OCI-LY3 (cell line): ENCODE data around the gene COX5B.

ENCODE experiments used
- H2AFZ ChIP-seq: fragments of 200-600, 300-600 bp; shearing (Covaris generic); 2 replicates; pipeline ENCODE4 v1.6.0; 2014; ENCODE audit warnings: antibody characterized with exemption, low read depth, low read length
- H3K27ac ChIP-seq: fragments of 200-600, 300-600 bp; sonication (generic); 2 replicates; pipeline ENCODE4 v1.5.1; 2014; ENCODE audit warnings: mild to moderate bottlenecking, low read length, moderate library complexity, mixed read lengths
- H3K27me3 ChIP-seq: fragments of 200-600, 300-600 bp; sonication (generic); 2 replicates; pipeline ENCODE4 v1.6.1; 2014; ENCODE audit warnings: low read depth, low read length, mixed read lengths
- H3K36me3 ChIP-seq: fragments of 200-600, 300-600 bp; sonication (generic); replicated peaks from 2 replicates; pipeline ENCODE3; 2014; ENCODE audit warnings: low read depth, low read length, mixed read lengths
- H3K4me1 ChIP-seq: fragments of 300-600, 200-600 bp; sonication (generic); 2 replicates; pipeline ENCODE4 v1.6.1; 2014; ENCODE audit warnings: low read length, mixed read lengths
- H3K4me2 ChIP-seq: fragments of 200-600, 300-600 bp; sonication (generic); 2 replicates; pipeline ENCODE4 v1.6.1; 2014; ENCODE audit warnings: low read length, mixed read lengths
- H3K4me3 ChIP-seq: fragments of 300-600, 200-600 bp; sonication (generic); 2 replicates; pipeline ENCODE4 v1.5.1; 2014; ENCODE audit warnings: antibody characterized with exemption, mild to moderate bottlenecking, low read length, moderate library complexity
- H3K79me2 ChIP-seq: fragments of 300-600, 200-600 bp; shearing (Covaris generic); 2 replicates; pipeline ENCODE4 v1.6.1; 2014; ENCODE audit warnings: mild to moderate bottlenecking, low read length, mixed read lengths
- H3K9ac ChIP-seq: fragments of 300-600, 200-600 bp; shearing (Covaris generic); 2 replicates; pipeline ENCODE4 v1.6.0; 2014; ENCODE audit warnings: mild to moderate bottlenecking, low read length, moderate library complexity
- H3K9me3 ChIP-seq: fragments of 200-600, 300-600 bp; shearing (Covaris generic); 2 replicates; pipeline ENCODE4 v1.6.1; 2014; ENCODE audit warnings: low read length, mixed read lengths; ENCODE audit not compliant: insufficient read depth
- H4K20me1 ChIP-seq: fragments of 200-600, 300-600 bp; sonication (generic); 2 replicates; pipeline ENCODE4 v1.6.1; 2016; ENCODE audit warnings: low read length, mixed read lengths; ENCODE audit not compliant: insufficient read depth
- EZH2phosphoT487 ChIP-seq: fragments of 200-600 bp; shearing (Covaris generic); IDR thresholded peaks from 2 replicates; pipeline ENCODE4 v1.6.1; 2018; ENCODE audit warnings: antibody characterized with exemption, mixed run types, low read depth
- TF ChIP-seq, protein P1 (sequence below): fragments of 200-600, 300-600 bp; sonication (generic); IDR thresholded peaks from 2 replicates; pipeline ENCODE4 v1.5.1; 2014; ENCODE audit warnings: antibody characterized with exemption, low read length, low read depth

COX5B gene

DNA sequence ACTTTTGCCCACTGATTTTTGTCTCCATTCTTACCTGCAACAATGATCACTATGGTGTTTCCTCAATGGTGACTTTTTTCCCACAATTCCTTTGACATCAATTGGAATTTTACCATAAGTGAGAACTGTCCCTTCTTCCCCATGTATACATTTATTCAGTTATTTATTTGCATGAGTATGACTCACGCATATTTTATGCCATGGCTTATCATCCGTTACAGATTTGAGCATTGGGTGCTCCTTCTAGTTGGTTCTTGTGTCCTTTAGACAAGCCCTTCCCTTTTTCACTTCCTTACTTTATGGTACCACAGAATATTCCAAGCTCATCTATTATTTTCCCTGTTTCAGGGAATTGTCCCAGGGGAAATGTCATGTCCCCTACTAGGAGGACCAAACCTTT lies 7.6 kb downstream of the COX5B start:
- no peak overlapping the region for H3K4me2 ChIP-seq
- H3K27ac ChIP-seq, result no peak overlapping the region
- H3K36me3 ChIP-seq, result peaks cover 36% of the 10 kb centered on the region
- no peaks in the 10 kb centered on the region for H3K4me1 ChIP-seq
- H3K9me3 ChIP-seq, result no peaks in the 10 kb centered on the region
- no peak overlapping the region for H2AFZ ChIP-seq
- TF ChIP-seq, protein P1, sequence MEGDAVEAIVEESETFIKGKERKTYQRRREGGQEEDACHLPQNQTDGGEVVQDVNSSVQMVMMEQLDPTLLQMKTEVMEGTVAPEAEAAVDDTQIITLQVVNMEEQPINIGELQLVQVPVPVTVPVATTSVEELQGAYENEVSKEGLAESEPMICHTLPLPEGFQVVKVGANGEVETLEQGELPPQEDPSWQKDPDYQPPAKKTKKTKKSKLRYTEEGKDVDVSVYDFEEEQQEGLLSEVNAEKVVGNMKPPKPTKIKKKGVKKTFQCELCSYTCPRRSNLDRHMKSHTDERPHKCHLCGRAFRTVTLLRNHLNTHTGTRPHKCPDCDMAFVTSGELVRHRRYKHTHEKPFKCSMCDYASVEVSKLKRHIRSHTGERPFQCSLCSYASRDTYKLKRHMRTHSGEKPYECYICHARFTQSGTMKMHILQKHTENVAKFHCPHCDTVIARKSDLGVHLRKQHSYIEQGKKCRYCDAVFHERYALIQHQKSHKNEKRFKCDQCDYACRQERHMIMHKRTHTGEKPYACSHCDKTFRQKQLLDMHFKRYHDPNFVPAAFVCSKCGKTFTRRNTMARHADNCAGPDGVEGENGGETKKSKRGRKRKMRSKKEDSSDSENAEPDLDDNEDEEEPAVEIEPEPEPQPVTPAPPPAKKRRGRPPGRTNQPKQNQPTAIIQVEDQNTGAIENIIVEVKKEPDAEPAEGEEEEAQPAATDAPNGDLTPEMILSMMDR, result no peak
- no peak overlapping the region for H3K9ac ChIP-seq
- no peaks in the 10 kb centered on the region for H3K79me2 ChIP-seq
- no peak overlapping the region for H3K4me3 ChIP-seq
- no peaks in the 10 kb centered on the region for H4K20me1 ChIP-seq
- H3K27me3 ChIP-seq, result no peaks in the 10 kb centered on the region

DNA sequence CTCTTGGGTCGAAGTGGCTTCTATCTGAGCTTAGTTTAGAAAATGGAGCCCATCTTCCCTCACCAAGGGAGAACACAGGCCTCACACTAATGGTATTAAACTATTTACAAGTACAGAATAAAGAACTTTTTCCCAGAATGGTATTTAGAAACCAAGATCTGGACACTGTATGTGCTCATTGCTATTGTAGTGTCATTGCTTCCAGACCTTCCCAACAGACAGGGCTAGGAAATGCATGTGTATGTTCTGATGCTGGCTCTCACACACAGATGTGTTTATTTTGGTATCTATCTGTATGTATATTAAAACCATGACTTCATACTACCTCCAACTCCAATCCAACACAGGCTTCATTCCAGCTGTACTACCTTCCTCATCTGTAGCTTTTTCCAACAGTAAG lies 8.0 kb downstream of the COX5B start:
- Histone ChIP-seq H3K9ac (no peak overlapping the region), H3K4me3 (no peak overlapping the region), H3K36me3 (peaks cover 35% of the 10 kb centered on the region), H3K4me1 (no peaks in the 10 kb centered on the region), H3K4me2 (no peak overlapping the region), H4K20me1 (no peaks in the 10 kb centered on the region), H2AFZ (no peak overlapping the region), H3K27me3 (no peaks in the 10 kb centered on the region), H3K79me2 (no peaks in the 10 kb centered on the region), H3K9me3 (no peaks in the 10 kb centered on the region), H3K27ac (no peak overlapping the region)
- TF ChIP-seq EZH2phosphoT487, result no peak
- TF ChIP-seq, protein P1, result no peak

DNA sequence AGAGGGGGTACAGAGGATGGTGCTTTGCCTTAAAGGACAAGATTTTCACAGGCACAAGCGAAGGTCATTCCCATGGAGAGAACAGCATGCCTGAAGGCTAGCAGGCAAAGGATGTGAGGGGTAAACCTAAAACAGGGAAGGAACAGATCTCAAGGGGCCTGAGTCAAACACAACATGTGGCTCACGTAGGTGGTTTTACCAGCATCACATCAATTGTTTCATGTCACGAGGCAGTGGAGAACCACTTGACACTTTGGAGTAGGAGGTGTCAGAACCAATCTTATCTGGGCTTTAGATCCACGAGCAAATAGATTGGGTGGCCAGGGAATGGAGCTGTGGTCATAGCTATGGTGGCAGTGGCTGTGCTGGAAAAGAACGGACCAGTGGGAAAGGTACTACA lies 8.4 kb downstream of the COX5B start:
- no peaks in the 10 kb centered on the region for H3K79me2 ChIP-seq
- H4K20me1 ChIP-seq, result no peaks in the 10 kb centered on the region
- peaks cover 32% of the 10 kb centered on the region for H3K36me3 ChIP-seq
- no peaks in the 10 kb centered on the region for H3K4me1 ChIP-seq
- H3K4me2 ChIP-seq, result no peak overlapping the region
- TF ChIP-seq, protein P1, result no peak
- TF ChIP-seq EZH2phosphoT487, result no peak
- H3K9me3 ChIP-seq, result no peaks in the 10 kb centered on the region
- no peak overlapping the region for H2AFZ ChIP-seq
- no peaks in the 10 kb centered on the region for H3K27me3 ChIP-seq
- H3K9ac ChIP-seq, result no peak overlapping the region
- no peak overlapping the region for H3K27ac ChIP-seq
- H3K4me3 ChIP-seq, result no peak overlapping the region

DNA sequence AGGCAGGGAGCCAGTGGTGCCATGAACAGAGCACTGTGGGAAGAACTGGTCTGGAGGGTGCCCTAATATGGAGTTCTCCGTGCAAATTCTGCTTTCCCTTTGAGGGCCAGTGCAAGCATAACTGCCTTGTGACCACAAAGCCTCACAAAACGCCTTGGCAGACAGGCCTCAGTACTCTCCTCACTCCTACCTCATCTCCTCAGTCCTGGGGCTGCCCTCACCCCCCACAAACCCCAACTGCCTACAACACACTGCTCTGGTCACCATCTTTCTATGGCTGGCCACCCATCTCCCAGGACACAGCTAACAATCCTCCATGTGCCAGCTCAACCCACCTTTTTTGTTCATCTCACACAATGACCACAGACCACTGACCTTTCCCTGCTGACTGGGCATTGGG lies 8.9 kb downstream of the COX5B start:
- H3K9ac ChIP-seq, result no peak overlapping the region

More for the DNA sequence above, 8.9 kb downstream of the COX5B start:
- H4K20me1 ChIP-seq, result no peaks in the 10 kb centered on the region
- H3K4me2 ChIP-seq, result no peak overlapping the region
- no peak overlapping the region for H2AFZ ChIP-seq
- peaks cover 30% of the 10 kb centered on the region for H3K36me3 ChIP-seq
- no peak overlapping the region for H3K27ac ChIP-seq
- H3K79me2 ChIP-seq, result no peaks in the 10 kb centered on the region
- no peaks in the 10 kb centered on the region for H3K9me3 ChIP-seq
- TF ChIP-seq, protein P1, result no peak
- no peak for TF ChIP-seq EZH2phosphoT487
- no peaks in the 10 kb centered on the region for H3K27me3 ChIP-seq
- no peak overlapping the region for H3K4me3 ChIP-seq
- H3K4me1 ChIP-seq, result no peaks in the 10 kb centered on the region
